Activated T-cell treated with anti-CD3 and anti-CD28 coated beads, Interleukin-2, amount 50 U/mL, for 1 hour (primary cell): ENCODE results near the gene SLC16A2.

Source experiments
- DNase-seq: peaks from one replicate; pipeline ENCODE4 v3.0.0-alpha.2; 2020

SLC16A2 gene

DNA sequence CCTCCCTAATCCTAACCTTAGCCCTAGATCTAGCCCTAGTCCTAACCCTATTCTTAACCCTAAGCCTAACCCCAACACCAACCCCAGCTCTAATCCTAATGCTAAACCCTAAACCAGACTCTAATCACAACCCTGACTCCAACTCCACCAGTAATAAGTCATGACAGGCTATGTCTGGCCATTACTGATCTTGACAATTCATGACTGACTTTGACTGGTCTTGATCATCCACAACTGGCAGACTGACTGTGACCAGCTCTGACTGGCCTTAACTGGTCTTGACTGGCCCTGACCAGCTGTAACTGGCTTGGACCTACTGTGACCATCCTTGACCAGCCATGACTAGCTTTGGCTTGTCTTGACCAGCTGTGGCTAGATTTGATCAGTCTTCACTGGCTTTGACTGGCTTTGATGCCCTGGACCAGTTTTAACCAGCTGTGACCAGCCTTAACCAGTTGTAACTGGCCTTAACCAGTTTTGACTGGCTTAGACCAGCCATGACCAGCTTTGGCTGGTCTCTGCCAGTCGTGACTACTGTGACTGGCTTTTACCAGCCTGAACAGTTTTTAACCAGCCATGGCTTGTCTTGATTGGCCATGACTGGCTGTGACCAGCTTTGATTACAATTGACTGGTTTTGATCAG, 124.7 kb downstream of the SLC16A2 start:
- no peak for DNase-seq

DNA sequence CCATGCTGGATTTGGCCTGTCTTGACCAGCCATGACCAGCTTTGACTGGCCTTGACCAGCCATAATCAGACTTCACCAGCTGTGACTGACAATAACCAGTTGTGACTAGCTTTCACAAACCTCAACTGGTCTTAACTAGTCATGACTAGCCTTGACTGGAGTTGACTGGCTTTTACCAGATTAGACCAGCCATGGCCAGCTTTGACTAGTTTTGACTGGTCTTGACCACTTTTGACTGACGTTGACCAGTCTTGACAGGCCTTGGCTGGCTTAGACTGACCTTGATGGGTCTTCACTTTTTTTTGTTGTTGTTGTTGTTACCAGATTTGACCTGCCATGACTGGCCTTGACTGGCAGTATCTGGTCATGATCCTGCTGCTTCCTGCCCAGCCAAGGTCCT, 125.7 kb downstream of the SLC16A2 start:
- DNase-seq = no peak

DNA sequence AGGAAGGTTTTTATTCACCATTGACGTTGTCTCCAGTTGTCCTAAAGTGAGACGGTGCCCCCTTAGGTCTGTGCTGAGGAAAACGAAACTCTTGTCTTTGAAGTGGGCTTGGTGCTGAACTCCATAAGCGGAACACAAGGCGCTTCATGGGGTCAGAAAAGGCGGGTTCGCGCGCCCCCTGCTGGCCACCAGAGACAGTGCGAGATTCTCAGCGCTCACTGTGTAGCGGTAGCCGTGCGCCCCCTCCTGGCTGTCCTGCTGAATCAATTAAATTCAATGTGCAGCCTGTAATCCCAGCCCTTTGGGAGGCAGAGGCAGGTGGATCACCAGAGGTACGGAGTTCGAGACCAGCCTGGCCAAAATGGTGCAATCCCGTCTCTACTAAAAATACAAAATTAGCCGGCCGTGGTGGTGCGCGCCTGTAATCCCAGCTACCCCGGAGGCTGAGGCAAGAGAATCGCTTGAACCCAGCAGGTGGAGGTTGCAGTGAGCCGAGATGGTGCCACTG, 129.1 kb downstream of the SLC16A2 start:
- peak; percentile 89 for DNase-seq

DNA sequence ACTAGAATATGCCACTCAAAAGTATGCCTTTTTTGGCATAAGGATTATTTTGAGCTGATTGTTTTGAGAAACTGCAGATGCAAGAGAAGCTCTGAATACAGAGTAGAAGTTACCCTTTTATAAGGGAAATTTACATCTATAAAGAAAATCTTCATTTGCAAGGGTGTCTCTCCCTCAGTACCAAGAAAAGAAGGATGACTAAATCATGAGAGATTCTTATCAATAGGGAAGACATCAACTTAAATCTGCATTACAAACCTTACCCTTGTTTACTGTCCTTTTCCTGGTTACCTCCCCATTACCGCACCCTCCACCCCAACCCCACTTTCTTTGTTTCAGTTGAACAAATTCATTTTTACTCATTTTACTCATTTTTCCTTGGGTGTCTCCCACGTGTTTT, 130.6 kb downstream of the SLC16A2 start:
- no peak for DNase-seq

DNA sequence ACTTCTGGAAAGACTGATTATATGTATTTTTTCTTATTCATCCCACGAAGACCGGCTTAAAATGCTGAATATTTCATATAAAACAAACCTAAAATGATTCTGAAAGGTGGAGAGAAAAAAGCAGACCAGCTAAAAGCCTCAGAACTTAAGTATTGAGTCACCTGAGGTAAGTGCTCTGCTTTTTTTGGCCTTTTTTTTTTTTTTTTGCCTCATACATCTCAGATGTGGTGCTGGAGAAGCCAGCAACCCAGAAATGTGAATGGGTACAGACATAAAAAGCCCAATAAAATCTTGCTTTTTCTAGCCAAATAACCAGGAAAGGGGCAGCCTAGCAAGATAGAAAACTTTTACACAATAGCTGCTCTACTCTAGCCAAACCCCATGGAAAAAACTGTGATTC, 136.1 kb downstream of the SLC16A2 start:
- no peak for DNase-seq

DNA sequence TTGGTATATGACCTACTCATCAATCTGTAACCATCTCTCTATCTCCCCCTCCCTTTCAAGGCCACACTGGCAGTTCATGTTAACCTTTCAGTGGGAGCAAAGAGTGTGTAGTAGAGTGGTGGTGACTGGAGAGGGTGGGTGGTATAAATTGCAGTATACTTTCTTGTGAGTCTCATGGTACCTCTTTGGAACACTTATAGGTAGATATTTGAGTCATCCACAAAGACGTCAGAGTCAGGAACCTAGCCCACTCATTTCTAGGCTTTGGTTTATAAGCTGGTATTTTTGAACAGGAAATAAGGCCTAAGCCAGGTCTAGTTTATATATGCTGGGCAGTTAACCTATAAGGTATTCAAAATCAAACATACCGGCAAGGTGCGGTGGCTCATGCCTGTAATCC, 156.8 kb downstream of the SLC16A2 start:
- no peak for DNase-seq

DNA sequence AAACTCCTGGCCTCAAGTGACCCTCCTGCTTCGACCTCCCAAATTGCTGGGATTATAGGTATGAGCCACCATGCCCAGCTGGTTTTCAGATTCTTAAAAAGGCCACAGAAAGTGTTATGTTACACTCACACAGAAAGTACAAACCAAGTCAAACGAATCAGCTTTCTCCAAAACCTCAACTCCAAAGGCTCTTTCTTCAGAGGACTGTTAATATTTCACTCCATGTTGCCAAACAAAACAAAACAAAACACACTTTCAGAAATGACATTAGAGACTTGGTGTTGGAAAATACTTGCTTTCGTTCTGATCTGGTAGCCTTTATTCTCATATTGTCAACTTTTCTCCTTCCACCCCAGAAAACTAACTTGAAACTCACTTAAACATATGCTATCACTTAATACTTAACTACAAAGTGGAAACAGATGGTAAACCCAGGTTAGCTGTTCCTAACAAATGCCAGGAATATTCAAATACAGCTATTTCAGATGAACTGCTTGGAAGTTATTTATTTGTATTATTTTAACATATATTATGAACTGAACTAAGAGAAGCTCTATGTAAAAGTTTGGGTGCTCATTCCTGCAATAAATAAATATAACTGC, 158.4 kb downstream of the SLC16A2 start:
- no peak for DNase-seq
